Measurements from ENCODE around the gene NUDC. TPM values are rescaled to one million over a fixed set of nuclear protein-coding genes. Genes with fewer than 3 reads are reported as not detected.

NUDC gene
- total and polyA plus RNA-seq, 2 of the 13 experiments (the other 11 are each of a cell fraction or from before 2014, with no cell fraction given) = 34.7 to 104 TPM

- TF ChIP-seq ZNF609 (CRISPR knock-in tag; IDR thresholded peaks at IDR 0.05; ENCODE audit: borderline replicate concordance) (peak; percentile 96), ZNF572 (CRISPR knock-in tag; IDR thresholded peaks at IDR 0.05) (0 out of 2 replicates have a peak, but pooled peaks have one; percentile 51), CBFB (CRISPR knock-in tag; IDR thresholded peaks at IDR 0.05) (no peak; the same call in 1 of the 2 replicates), ZNF737 (CRISPR knock-in tag; IDR thresholded peaks at IDR 0.05; ENCODE audit: borderline replicate concordance) (no peak; the same call in 1 of the 2 replicates), ZNF878 (CRISPR knock-in tag; IDR thresholded peaks at IDR 0.05) (peak; percentile 93), AGO2 (optimal IDR thresholded peaks at IDR 0.05; ENCODE audit: low read depth, low read length) (no peak), ELK4 (CRISPR knock-in tag; IDR thresholded peaks at IDR 0.05; ENCODE audit: borderline replicate concordance) (no peak), SNAPC5 (CRISPR knock-in tag; IDR thresholded peaks at IDR 0.05; ENCODE audit: borderline replicate concordance) (0 out of 2 replicates have a peak, but pooled peaks have one; percentile 3), HNF1B (CRISPR knock-in tag; IDR thresholded peaks at IDR 0.05) (peak; percentile 100), ZKSCAN1 (IDR thresholded peaks at IDR 0.05; ENCODE audit: low read length) (no peak), MYC (CRISPR knock-in tag; IDR thresholded peaks at IDR 0.05; ENCODE audit: borderline replicate concordance) (peak; percentile 57; the same call in 1 of the 2 replicates), FOXC1 (CRISPR knock-in tag; IDR thresholded peaks at IDR 0.05; ENCODE audit: borderline replicate concordance) (no peak; the same call in 1 of the 2 replicates), NCOA1 (CRISPR knock-in tag; IDR thresholded peaks at IDR 0.05) (0 out of 2 replicates have a peak, but pooled peaks have one; percentile 15), DZIP1 (CRISPR knock-in tag; IDR thresholded peaks at IDR 0.05) (no peak), WIZ (CRISPR knock-in tag; IDR thresholded peaks at IDR 0.05) (no peak; the same call in 1 of the 2 replicates), SNRNP70 (IDR thresholded peaks at IDR 0.05; ENCODE audit: low read depth, low read length) (no peak)
Observed at GRCh38 chr1:26910343-26911160, 11.0 kb upstream of the NUDC start (continued).

Measured in HepG2 (cell line).